Neural progenitor cell (in vitro differentiated cells): ENCODE results near the gene PTPRG. TPM values are rescaled to one million over a fixed set of nuclear protein-coding genes. Genes with fewer than 3 reads are reported as not detected.

Source experiments
- DNase-seq: peaks from one replicate; pipeline ENCODE4 v3.0.0-alpha.2; 2016; ENCODE audit warnings: low spot score
- H2AFZ ChIP-seq: fragments of 200-600 bp; sonication (generic); replicated peaks from 2 replicates; pipeline ENCODE4 v1.6.1; 2016; ENCODE audit warnings: antibody characterized with exemption
- H3F3A ChIP-seq: fragments of 200-600 bp; sonication (generic); 2 replicates; pipeline ENCODE4 v1.6.1; 2016; ENCODE audit warnings: antibody characterized with exemption, low read depth
- H3K27ac ChIP-seq: fragments of 200-600 bp; sonication (generic); 2 replicates; pipeline ENCODE4 v1.5.1; 2016; ENCODE audit warnings: mild to moderate bottlenecking
- H3K27me3 ChIP-seq: fragments of 200-600 bp; sonication (generic); 2 replicates; pipeline ENCODE4 v1.6.1; 2016; ENCODE audit warnings: mild to moderate bottlenecking, moderate library complexity
- H3K36me3 ChIP-seq: fragments of 200-600 bp; sonication (generic); 2 replicates; pipeline ENCODE4 v1.5.1; 2016
- H3K4me1 ChIP-seq: fragments of 200-600 bp; sonication (generic); 2 replicates; pipeline ENCODE4 v1.6.1; 2016; ENCODE audit warnings: mixed run types
- H3K4me2 ChIP-seq: fragments of 200-600 bp; sonication (generic); 2 replicates; pipeline ENCODE4 v1.6.1; 2016
- H3K4me3 ChIP-seq: fragments of 200-600 bp; sonication (generic); 2 replicates; pipeline ENCODE4 v1.5.1; 2016
- H3K79me2 ChIP-seq: fragments of 200-600 bp; sonication (generic); 2 replicates; pipeline ENCODE4 v1.6.1; 2016; ENCODE audit warnings: low read depth
- H3K9ac ChIP-seq: fragments of 200-600 bp; sonication (generic); 2 replicates; pipeline ENCODE4 v1.6.1; 2016
- H3K9me3 ChIP-seq: fragments of 200-600 bp; sonication (generic); 2 replicates; pipeline ENCODE4 v1.5.1; 2016; ENCODE audit warnings: low read depth
- H4K20me1 ChIP-seq: fragments of 200-600 bp; sonication (generic); 2 replicates; pipeline ENCODE4 v1.6.1; 2016; ENCODE audit warnings: low read depth
- H3K27ac Mint-ChIP-seq: 3 replicates; pipeline ENCODE4 v1.8.0; 2021; ENCODE audit warnings: mixed read lengths
- H3K27me3 Mint-ChIP-seq: 2 replicates; pipeline ENCODE4 v1.8.0; 2022; ENCODE audit warnings: low read depth, mild to moderate bottlenecking, inconsistent platforms, moderate library complexity, mixed read lengths; ENCODE audit not compliant: insufficient read depth
- H3K36me3 Mint-ChIP-seq: 3 replicates; pipeline ENCODE4 v1.8.0; 2021; ENCODE audit warnings: mixed read lengths
- H3K4me1 Mint-ChIP-seq: 3 replicates; pipeline ENCODE4 v1.8.0; 2021; ENCODE audit warnings: mixed read lengths
- H3K4me3 Mint-ChIP-seq: 3 replicates; pipeline ENCODE4 v1.8.0; 2021; ENCODE audit warnings: mild to moderate bottlenecking, moderate library complexity, mixed read lengths
- H3K9me3 Mint-ChIP-seq: 3 replicates; pipeline ENCODE4 v1.8.0; 2020; ENCODE audit warnings: mixed read lengths
- EZH2 ChIP-seq: fragments of 200-600 bp; sonication (generic); IDR thresholded peaks from 2 replicates; pipeline ENCODE4 v1.6.1; 2017; ENCODE audit warnings: antibody characterized with exemption, mild to moderate bottlenecking, moderate library complexity
- EZH2phosphoT487 ChIP-seq: fragments of 200-600 bp; sonication (generic); IDR thresholded peaks from 2 replicates; pipeline ENCODE4 v1.6.1; 2017; ENCODE audit warnings: antibody characterized with exemption
- total RNA-seq: library from RNA; depleted of rRNA; stranded (reverse); fragments of >200 nt; gene quantifications from 2 replicates; pipeline ENCODE4 v1.2.3, GENCODE V29; 2015; ENCODE audit warnings: low replicate concordance
- TF ChIP-seq, protein P1 (sequence below): fragments of 200-600 bp; sonication (generic); IDR thresholded peaks from 2 replicates; pipeline ENCODE4 v1.5.1; 2017; ENCODE audit warnings: antibody characterized with exemption, mild to moderate bottlenecking

The PTPRG gene
- total RNA-seq, 1 donor from 2014 or later: 65.3 TPM

DNA sequence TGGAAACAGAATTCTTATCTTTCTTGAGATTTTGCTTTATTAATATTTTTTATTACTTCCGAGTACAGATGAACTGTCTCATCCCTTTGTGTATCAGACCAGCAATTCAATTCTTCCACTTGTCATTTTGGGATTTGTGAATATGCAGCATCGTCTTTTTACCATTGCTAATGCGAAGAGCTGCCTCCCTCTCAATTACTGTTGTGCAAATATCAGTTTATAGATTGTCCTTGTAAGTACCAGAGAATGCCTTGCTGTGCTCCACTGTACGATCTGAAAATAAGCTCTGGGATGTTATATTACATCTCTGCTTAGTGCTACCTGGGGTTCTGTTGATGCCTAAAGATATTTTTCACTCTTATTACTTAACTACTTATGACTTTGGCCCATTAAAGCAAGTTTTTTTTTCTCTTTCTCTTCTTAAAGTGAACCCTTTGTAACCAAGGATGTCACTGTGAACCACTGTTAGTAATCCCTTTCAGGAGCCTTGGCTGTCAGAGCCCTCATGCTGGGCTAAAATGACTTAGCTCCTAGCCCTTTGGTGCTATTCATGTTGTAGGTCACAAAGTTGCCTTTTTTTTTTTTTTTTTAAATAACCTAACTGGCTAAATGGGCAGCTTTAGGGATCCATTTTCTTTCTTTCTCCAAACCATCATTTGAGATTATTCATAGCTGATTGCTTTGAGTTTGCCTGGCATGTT is 429.1 kb downstream of the PTPRG start:
- no peak overlapping the region for H3K27ac Mint-ChIP-seq
- no peak overlapping the region for H3K4me3 Mint-ChIP-seq
- peaks cover 24% of the 10 kb centered on the region for H3K79me2 ChIP-seq
- no peaks in the 10 kb centered on the region for H3K9me3 ChIP-seq
- no peak overlapping the region for H2AFZ ChIP-seq
- H3K36me3 Mint-ChIP-seq: peaks cover 8% of the 10 kb centered on the region
- no peaks in the 10 kb centered on the region for H3K27me3 ChIP-seq
- DNase-seq: peak; percentile 79
- H3K4me1 Mint-ChIP-seq: peaks cover 9% of the 10 kb centered on the region
- TF ChIP-seq, protein P1, sequence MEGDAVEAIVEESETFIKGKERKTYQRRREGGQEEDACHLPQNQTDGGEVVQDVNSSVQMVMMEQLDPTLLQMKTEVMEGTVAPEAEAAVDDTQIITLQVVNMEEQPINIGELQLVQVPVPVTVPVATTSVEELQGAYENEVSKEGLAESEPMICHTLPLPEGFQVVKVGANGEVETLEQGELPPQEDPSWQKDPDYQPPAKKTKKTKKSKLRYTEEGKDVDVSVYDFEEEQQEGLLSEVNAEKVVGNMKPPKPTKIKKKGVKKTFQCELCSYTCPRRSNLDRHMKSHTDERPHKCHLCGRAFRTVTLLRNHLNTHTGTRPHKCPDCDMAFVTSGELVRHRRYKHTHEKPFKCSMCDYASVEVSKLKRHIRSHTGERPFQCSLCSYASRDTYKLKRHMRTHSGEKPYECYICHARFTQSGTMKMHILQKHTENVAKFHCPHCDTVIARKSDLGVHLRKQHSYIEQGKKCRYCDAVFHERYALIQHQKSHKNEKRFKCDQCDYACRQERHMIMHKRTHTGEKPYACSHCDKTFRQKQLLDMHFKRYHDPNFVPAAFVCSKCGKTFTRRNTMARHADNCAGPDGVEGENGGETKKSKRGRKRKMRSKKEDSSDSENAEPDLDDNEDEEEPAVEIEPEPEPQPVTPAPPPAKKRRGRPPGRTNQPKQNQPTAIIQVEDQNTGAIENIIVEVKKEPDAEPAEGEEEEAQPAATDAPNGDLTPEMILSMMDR: no peak
- TF ChIP-seq EZH2: no peak
- peaks cover 25% of the 10 kb centered on the region for H3K4me1 ChIP-seq
- peaks cover 21% of the 10 kb centered on the region for H3F3A ChIP-seq
- peaks cover 31% of the 10 kb centered on the region for H4K20me1 ChIP-seq
- peak overlapping the region; percentile 44 for H3K4me2 ChIP-seq
- peak overlapping the region; percentile 14 for H3K4me3 ChIP-seq
- no peaks in the 10 kb centered on the region for H3K27me3 Mint-ChIP-seq
- peak overlapping the region; percentile 34 for H3K27ac ChIP-seq
- no peaks in the 10 kb centered on the region for H3K9me3 Mint-ChIP-seq
- H3K9ac ChIP-seq: no peak overlapping the region
- H3K36me3 ChIP-seq: no peaks in the 10 kb centered on the region

DNA sequence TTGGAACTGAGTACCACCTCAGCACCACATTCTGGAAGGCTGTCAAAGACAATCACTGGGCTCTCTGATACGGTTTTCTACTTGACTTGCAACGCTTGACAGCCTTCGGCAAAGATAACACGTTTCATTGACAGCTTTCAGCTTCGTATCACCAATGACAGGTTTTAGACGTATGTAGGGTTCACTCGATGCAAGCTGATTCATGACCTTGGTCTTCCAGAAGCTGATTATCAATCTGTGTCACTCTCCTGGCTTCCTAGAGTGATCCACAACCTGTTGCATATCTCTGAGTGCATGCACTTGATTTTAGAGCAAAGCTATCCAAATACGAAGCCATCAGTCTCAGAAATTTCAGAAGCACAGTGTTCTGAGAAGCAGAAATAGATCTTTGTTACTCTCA is 430.3 kb downstream of the PTPRG start:
- Histone ChIP-seq H3K36me3 (no peaks in the 10 kb centered on the region), H3K27ac (no peak overlapping the region), H3F3A (peaks cover 25% of the 10 kb centered on the region), H3K4me1 (peaks cover 27% of the 10 kb centered on the region), H3K27me3 (no peaks in the 10 kb centered on the region), H2AFZ (no peak overlapping the region), H3K4me3 (no peak overlapping the region), H4K20me1 (peaks cover 31% of the 10 kb centered on the region), H3K9ac (no peak overlapping the region), H3K9me3 (no peaks in the 10 kb centered on the region), H3K79me2 (peaks cover 24% of the 10 kb centered on the region), H3K4me2 (no peak overlapping the region)
- Mint-ChIP-seq H3K36me3 (peaks cover 8% of the 10 kb centered on the region), H3K4me3 (no peak overlapping the region), H3K27me3 (no peaks in the 10 kb centered on the region), H3K4me1 (peaks cover 9% of the 10 kb centered on the region), H3K9me3 (no peaks in the 10 kb centered on the region), H3K27ac (no peak overlapping the region)
- TF ChIP-seq EZH2 (no peak), EZH2phosphoT487 (no peak)
- TF ChIP-seq, protein P1: no peak
- no peak for DNase-seq

DNA sequence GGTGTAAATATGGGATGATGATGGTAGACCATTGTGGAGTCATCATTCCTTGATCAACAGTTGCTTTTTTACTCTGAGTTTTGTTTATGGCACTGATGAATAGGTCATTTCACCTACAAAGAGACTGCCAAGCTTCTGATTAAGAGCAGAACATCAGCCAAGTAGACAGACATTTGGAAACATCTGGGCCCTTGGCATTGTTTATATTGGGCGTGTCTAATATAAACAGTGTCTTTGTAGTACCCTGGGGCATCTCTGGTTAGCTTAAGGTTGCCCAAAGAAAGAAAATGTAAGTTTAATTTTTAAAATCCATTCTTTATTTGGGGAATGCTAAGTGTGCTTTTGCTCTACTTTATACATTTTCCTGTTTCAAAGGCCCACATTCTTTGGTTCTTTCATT is 435.0 kb downstream of the PTPRG start:
- no peak for DNase-seq
- no peak overlapping the region for H3K4me3 ChIP-seq
- H3K9ac ChIP-seq: no peak overlapping the region
- peaks cover 4% of the 10 kb centered on the region for H3F3A ChIP-seq
- no peaks in the 10 kb centered on the region for H3K9me3 Mint-ChIP-seq
- H3K79me2 ChIP-seq: peaks cover 13% of the 10 kb centered on the region
- no peak for TF ChIP-seq EZH2
- TF ChIP-seq EZH2phosphoT487: no peak
- TF ChIP-seq, protein P1: no peak
- H3K4me1 ChIP-seq: peaks cover 17% of the 10 kb centered on the region
- no peaks in the 10 kb centered on the region for H3K36me3 ChIP-seq
- H3K9me3 ChIP-seq: no peaks in the 10 kb centered on the region
- peaks cover 2% of the 10 kb centered on the region for H3K27me3 Mint-ChIP-seq
- no peaks in the 10 kb centered on the region for H3K4me1 Mint-ChIP-seq
- H3K27me3 ChIP-seq: no peaks in the 10 kb centered on the region
- H3K36me3 Mint-ChIP-seq: peaks cover 7% of the 10 kb centered on the region
- H3K4me2 ChIP-seq: no peak overlapping the region
- no peak overlapping the region for H3K27ac ChIP-seq
- H3K27ac Mint-ChIP-seq: no peak overlapping the region
- no peak overlapping the region for H2AFZ ChIP-seq
- no peak overlapping the region for H3K4me3 Mint-ChIP-seq
- peaks cover 10% of the 10 kb centered on the region for H4K20me1 ChIP-seq
